GM23338 (cell line): ENCODE data around the gene LAMC3.

Experiments
- CREB1 ChIP-seq: fragments of 250-450 bp; sonication (Bioruptor Pico); IDR thresholded peaks from 2 replicates; pipeline ENCODE4 v1.5.0; 2020; ENCODE audit warnings: low read depth, mild to moderate bottlenecking, moderate library complexity
- CTCF ChIP-seq, 2 experiments: fragments of 200-600 bp in 1 of 2; sonication (generic) in 1 of 2; conservative IDR thresholded peaks; 2 replicates each; pipeline versions ENCODE4 v1.5.1 to v1.6.1; 2016 to 2017; ENCODE audit warnings: antibody characterized with exemption in 2 of 2, low read depth in 2 of 2, mild to moderate bottlenecking in 2 of 2, moderate library complexity in 1 of 2
- EZH2 ChIP-seq: fragments of 200-600 bp; sonication (generic); IDR thresholded peaks from one replicate; pipeline ENCODE4 v1.8.0; 2017; ENCODE audit warnings: antibody characterized with exemption, mild to moderate bottlenecking, low read depth; ENCODE audit not compliant: unreplicated experiment
- EZH2phosphoT487 ChIP-seq: fragments of 200-600 bp; sonication (generic); IDR thresholded peaks from one replicate; pipeline ENCODE4 v1.8.1; 2018; ENCODE audit warnings: antibody characterized with exemption; ENCODE audit not compliant: unreplicated experiment
- JUNB ChIP-seq: IDR thresholded peaks from one replicate; pipeline ENCODE4 v1.6.1; 2016; ENCODE audit warnings: antibody characterized with exemption; ENCODE audit not compliant: unreplicated experiment
- POLR2AphosphoS5 ChIP-seq: IDR thresholded peaks from 2 replicates; pipeline ENCODE4 v1.6.1; 2016; ENCODE audit warnings: antibody characterized with exemption, low read depth
- TF ChIP-seq, protein P1 (sequence below): IDR thresholded peaks from one replicate; pipeline ENCODE4 v1.6.1; 2018; ENCODE audit warnings: antibody characterized with exemption; ENCODE audit not compliant: unreplicated experiment
- TF ChIP-seq, protein P2 (sequence below): IDR thresholded peaks from 2 replicates; pipeline ENCODE4 v1.6.1; 2016; ENCODE audit warnings: antibody characterized with exemption

DNA sequence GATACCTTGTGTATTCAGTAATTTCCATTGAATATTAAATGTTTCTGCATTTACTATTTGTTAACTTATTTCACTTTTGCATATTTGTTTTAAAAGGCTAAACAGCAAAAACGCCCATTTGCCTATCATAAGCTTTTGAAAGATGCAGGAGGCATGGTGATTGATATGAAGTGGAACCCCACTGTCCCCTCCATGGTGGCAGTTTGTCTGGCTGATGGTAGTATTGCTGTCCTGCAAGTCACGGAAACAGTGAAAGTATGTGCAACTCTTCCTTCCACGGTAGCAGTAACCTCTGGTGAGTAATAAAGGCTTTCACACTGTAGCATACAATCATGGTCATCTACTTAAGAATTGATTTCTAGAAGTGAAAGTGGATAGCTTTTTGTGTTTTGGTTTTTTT, 120.2 kb downstream of the LAMC3 start:
- TF ChIP-seq CTCF (conservative IDR thresholded peaks at IDR 0.05; ENCODE audit: low read depth in 2 of 2): no peak
- no peak for TF ChIP-seq CREB1
- no peak for TF ChIP-seq POLR2AphosphoS5
- TF ChIP-seq EZH2phosphoT487: no peak
- no peak for TF ChIP-seq JUNB
- TF ChIP-seq, protein P1, sequence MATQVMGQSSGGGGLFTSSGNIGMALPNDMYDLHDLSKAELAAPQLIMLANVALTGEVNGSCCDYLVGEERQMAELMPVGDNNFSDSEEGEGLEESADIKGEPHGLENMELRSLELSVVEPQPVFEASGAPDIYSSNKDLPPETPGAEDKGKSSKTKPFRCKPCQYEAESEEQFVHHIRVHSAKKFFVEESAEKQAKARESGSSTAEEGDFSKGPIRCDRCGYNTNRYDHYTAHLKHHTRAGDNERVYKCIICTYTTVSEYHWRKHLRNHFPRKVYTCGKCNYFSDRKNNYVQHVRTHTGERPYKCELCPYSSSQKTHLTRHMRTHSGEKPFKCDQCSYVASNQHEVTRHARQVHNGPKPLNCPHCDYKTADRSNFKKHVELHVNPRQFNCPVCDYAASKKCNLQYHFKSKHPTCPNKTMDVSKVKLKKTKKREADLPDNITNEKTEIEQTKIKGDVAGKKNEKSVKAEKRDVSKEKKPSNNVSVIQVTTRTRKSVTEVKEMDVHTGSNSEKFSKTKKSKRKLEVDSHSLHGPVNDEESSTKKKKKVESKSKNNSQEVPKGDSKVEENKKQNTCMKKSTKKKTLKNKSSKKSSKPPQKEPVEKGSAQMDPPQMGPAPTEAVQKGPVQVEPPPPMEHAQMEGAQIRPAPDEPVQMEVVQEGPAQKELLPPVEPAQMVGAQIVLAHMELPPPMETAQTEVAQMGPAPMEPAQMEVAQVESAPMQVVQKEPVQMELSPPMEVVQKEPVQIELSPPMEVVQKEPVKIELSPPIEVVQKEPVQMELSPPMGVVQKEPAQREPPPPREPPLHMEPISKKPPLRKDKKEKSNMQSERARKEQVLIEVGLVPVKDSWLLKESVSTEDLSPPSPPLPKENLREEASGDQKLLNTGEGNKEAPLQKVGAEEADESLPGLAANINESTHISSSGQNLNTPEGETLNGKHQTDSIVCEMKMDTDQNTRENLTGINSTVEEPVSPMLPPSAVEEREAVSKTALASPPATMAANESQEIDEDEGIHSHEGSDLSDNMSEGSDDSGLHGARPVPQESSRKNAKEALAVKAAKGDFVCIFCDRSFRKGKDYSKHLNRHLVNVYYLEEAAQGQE: no peak
- TF ChIP-seq EZH2: no peak
- TF ChIP-seq, protein P2, sequence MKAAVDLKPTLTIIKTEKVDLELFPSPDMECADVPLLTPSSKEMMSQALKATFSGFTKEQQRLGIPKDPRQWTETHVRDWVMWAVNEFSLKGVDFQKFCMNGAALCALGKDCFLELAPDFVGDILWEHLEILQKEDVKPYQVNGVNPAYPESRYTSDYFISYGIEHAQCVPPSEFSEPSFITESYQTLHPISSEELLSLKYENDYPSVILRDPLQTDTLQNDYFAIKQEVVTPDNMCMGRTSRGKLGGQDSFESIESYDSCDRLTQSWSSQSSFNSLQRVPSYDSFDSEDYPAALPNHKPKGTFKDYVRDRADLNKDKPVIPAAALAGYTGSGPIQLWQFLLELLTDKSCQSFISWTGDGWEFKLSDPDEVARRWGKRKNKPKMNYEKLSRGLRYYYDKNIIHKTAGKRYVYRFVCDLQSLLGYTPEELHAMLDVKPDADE: no peak
